GM19452 (cell line): Measurements from ENCODE around the gene CIC.
"Not testable (repeated sequence)": the region's sequence is repeated elsewhere in the genome, so short reads cannot be mapped to it uniquely, and the experiment has no call there.

Source experiments
- ATAC-seq: cut with Tn5 transposase; IDR thresholded peaks from one replicate; pipeline ENCODE4 v1.9.1; 2021; ENCODE audit not compliant: unreplicated experiment

CIC gene

DNA sequence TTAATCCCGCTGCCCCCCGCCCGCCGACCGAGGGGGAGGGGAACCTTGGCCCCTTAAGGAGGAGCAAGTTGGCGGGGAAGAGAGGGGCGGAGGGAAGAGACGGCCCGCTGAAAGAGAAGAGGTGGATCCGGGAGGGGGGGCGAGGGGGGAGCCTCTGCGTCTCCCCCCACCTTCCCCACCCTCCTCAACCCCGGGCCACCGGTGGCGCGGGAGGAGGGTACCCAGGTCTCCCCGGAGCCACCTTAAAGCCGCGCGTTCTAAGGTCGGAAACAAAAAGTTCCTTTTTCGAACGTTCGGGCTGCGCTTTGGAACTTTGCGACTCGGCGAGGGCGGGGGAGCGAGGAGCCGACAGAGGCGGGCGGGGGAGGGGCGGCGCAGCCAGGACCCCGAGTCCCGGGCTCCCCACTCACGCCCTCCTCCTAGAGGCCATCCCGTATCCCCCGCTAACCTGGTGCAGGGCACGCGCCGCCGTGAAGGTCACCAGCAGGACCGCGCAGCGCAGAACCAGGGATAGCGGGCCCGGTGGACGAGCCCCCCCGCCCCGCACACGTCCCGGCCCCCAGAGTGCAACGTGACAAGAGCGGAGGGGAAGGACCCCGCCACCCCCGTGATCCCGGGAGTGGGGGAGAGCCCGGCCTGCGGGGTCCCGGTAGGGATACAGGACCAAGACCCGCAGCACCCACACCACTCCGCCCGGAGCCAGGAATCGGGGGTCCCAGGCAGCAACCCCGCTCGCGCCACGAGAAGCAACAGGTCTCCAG is 14.8 kb upstream of the CIC start:
- ATAC-seq, result peak; percentile 38

DNA sequence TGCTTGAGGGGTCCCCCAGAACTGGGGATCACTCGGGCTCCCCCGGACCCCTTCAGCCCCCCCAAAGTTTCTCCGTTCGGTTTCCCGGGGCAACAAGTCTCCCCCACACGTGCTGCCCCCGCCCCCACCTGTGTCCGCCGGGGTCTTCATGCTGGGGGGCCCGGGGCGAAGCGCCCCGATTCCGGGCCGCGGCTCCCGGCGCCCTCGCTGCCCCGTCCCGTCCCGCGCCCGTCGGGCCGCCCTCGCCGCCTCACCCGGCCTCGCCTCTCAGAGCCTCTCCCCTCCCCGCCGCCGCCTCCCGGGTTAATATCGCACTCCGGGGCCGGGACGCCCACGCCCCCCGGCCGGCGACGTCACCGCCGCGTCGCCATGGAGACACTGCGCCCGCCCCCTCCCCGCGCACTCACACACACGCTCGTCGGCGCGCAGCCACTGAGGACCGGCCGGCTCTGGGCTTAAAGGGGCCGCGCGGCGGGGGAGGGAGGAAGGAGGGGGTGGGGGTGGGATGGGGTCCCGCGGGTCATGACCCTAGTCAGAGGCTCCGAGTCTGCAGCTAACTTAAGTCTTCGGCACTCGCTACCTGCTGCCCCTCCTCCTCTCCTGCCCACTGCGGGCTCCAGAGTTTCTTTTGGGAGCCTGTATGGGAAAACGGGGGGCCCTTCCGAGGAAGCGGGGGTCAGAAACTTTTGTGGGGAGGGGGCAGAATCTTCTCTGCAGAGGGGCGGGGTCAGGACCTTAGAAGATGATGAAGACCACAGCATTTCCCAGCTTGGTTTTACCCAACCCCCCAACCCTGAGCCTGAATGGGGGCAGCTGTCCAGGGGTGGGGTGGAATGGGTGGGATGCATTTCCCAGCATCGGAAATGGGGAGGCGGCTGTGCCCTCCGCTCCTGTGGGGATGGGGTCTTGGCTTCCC is 13.9 kb upstream of the CIC start, which contains the start of gene ERF:
ERF (minus strand) TSS at position 279 of the 916 bp plus-strand sequence; CDS start at position 150, 129 bp downstream.
- peak; percentile 60 for ATAC-seq

DNA sequence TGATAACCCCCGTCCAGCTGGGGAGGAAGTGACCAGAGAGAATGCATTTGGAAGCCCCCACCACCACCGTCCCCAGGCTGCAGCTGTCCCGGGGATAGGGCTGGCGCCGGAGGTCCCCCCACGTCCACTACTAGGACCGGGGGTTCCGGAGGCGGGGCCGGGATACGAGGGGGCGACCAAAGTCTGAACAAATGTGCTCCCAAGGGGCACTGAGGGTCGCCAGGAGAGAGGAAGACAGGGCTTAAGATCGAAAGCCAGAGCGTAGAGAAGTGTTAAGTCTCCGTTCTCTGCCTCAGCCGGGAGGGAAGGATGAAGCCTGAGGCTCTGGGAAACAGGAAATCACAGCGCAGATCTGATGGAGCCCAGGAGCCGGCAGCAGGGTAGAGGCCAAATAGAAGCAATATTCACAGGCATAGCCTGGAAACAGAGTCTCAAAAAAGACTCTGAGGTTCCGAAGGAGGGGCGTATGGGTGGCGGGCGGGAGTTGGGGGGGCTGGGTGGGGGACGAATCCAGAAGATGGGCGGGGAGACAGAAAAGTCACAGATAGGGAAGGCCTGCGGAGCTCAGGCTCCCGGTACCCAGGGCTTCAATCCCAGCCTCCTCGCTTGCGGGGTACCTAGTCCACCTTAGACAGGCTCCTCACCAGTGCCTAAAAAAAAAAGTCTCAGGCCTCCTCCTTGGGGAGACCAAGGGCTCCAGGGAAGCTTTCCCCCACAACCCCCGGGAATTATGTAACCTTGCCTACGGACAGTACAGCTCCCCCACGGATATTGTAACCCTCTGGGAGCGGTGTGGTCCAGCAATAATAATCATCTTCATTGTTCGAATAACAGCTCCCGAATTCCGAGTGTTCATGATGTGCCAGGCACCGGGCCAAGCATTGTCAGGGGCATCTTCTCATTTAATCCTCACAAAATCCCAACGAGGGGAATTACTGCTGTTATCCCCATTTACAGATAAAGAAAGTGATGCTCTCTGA is 13.0 kb upstream of the CIC start:
- no peak for ATAC-seq

DNA sequence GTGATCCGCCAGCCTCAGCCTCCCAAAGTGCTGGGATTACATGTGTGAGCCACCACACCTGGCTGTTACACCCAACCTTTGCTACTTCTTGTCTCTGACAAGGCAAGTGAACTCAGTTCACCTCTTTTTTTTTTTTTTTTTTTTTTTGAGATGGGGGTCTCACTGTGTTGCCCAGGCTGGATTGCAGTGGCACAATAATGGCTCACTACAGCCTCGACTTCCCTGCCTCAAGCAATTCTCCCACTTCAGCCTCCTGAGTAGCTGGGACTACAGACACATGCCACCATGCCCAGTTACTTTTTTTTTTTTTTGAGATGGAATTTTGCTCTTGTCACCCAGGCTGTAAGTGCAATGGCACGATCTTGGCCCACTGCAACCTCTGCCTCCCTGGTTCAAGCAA is 11.2 kb upstream of the CIC start:
- not testable (repeated sequence) for ATAC-seq

DNA sequence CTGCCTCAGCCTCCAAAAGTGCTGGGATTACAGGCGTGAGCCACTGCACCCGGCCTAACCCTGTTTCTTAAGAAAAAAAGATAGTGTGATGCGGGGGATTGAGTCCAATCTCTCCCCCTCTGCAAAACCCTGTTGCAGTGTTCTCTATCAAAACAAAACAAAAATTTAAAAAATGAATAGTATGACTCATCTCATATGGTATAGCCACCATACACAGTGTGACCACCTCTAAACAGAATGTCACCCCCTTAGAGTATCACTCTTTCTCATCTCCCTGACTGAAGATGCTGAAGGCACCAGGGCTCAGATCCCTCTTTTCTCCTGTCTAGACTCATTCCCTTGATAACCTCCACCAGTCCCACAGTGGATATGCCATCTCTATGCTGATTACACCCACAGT is 7.3 kb upstream of the CIC start:
- no peak for ATAC-seq

DNA sequence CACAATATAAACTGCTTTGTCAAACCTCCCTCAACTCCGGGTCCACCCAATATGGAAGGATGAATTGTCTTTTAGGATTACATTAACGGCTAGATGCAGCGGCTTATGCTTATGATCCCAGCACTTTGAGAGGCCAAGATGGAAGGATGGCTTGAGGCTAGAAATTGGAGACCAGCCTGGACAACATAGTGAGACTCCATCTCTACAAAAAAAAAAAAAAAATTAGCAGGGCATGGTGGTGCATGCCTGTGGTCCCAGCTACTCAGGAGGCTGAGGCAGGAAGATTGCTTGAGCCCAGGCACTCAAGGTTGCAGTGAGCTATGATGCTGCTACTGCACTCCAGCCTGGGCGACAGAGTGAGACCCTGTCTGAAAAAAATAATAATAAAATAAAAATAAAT is 2.9 kb upstream of the CIC start:
- ATAC-seq, result not testable (repeated sequence)

DNA sequence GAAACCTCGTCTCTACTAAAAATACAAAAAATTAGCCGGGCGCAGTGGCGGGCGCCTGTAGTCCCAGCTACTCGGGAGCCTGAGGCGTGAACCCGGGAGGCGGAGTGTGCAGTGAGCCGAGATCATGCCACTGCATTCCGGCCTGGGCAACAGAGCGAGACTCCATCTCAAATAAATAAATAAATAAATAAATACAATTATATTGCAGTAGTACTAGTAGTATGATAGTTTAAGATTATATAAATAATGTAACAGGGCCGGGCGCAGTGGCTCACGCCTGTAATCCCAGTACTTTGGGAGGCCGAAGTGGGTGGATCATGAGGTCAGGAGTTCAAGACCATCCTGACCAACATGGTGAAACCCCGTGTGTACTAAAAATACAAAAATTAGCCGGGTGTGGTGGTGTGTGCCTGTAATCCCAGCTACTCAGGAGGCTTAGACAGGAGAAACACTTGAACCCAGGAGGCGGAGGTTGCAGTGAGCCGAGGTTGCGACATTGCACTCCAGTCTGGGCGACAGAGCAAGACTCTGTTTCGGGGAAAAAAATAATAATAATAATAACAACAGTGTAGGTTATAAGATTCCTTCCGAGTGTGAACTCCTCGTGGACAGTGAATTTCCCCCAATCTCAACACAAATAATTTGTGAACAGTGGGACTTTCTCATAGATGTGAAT is 2.0 kb upstream of the CIC start:
- ATAC-seq, result not testable (repeated sequence)

DNA sequence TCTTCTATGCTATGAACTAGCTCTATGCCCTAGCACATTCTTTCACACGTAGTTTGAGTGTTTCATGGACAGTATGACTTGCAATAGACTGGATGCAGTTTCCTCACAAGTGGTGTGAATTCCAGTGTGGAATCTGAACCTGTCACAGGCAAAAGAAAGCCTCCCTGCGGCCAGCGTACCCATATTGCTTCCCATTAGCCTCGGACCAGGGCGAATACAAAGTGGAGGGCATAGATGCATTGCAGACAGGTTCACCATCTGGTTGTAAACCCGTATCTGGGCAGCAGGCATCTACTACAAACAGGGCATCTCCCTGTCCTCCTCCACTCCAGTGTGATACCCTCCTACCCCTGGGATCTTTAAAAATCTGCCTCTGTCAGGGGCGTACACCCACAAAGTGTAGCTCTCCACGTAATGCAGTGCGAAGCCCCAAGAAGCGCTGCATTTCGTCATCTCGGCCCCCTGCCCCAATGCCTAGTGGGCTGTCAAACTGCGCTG is 1.4 kb upstream of the CIC start:
- no peak for ATAC-seq

DNA sequence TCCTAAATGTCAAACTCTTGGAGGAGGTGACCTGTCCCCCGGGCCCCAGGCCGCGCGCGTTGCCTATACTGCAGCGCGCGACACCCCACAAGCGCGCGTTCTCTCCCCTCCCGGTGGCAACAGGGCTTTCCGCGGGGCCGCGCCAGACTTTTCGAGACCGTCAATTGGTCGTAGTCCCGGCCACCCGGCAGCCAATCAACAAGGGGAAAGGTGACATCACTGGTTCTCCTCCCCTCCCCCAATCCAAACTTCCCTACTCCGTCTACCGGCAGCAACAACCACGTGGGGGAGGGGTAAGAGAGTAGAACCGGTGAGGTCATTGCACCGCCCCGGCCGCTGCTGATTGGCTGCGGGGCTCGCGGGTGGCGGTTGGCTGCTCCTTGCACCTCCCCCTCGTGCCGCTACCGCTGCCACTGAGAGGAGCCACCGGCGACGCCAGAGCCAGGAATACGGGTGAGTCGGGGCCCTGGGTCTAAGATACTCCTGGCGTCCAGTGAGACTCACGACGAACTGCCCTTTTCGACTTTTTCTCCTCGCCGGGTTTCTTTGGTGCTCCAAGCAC is 829 bp upstream of the CIC start:
- peak; percentile 49 for ATAC-seq

DNA sequence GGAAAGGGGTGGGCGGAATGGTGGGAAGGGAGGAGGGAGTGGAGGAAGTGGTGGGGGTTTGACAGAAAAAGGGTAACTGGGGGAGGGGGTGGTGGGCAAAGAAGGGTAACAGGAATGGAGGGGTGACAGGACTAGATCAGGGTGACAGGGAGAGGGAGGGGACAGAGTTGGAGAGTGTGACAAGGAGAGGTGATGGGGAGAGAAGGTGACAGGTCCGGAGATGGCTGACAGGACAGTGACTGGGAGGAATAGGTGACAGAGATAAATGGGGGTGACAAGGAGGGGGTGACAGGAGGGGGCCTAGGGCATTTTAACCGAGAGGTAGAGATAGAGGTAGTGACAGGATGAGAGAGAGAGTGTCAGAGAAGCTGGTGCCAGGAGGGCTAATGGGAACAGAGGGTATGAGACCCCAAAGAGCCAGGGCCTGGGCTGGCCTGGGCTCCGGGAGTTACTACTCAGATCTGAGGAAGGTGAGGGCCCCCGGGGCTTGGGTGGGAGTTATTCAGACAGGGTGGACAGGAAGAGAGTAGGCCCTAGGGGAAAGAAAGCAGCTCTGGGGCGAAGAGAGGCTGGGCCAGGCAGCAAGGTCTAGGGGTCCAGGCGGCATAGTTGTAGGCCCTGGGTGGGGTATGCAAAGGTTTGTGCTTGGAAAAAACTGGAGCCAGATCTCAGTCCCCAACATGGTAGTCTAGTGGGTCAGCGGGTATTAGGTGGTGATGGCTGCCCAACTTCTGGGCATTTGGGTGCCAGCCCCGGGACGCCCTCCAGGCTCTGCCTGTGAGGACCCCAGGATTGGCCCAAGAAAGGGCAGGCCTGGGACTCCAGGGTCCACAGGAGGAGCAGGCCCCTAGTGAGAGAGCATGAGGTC is 660 bp downstream of the CIC start:
- no peak for ATAC-seq

DNA sequence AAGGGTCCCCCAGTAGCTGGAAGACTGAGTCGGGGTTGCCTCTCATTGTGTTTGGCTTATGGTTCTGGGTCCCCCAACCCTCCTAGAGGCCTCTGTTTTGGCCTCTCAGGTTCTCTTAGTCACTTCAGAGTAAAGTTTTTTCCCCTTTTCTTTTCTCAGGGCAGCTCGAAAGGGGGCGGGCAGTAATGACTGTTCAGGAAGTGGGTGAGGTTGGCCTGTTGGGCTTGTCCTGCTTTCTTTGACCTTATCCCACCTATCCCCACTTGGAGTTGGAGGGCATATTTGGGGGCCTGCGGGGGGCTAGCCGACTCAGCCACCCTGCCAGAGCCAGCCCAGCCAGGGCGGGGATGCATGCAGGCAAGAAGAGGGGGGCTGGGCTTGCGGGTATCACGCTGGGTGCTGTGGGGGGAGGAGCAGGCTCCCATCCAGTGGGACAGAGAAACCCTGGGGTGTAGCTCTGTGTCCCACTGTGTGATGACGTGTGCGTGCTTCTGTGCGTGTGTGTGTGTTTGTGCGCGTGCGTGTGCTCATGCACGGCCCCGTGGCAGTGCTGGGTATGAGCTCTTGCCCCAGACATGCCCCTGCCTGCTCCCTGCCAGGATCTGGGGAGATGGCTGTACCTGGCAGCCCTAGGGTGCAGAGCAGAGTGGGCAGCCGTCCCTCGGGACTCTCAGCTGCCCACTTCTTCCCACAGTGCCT is 1.4 kb downstream of the CIC start:
- ATAC-seq, result no peak

DNA sequence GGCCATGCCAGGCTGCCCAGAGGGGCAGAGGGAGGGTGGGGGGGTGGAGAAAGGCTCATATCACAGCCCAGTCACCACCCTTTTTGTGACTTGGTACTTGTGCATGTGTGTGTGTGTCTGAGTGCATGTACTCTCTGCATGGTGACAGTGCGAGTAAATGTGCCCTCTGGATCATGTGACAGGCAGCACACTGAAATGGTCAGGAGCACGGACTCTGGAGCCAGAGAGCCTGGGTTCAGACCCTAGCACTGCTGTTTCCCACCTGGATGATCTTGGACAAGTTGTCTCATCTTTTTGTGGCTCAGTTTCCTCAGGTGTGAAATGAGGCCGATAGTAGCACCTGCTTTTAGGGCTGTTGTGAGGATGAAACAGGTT is 2.0 kb downstream of the CIC start:
- ATAC-seq, result no peak

DNA sequence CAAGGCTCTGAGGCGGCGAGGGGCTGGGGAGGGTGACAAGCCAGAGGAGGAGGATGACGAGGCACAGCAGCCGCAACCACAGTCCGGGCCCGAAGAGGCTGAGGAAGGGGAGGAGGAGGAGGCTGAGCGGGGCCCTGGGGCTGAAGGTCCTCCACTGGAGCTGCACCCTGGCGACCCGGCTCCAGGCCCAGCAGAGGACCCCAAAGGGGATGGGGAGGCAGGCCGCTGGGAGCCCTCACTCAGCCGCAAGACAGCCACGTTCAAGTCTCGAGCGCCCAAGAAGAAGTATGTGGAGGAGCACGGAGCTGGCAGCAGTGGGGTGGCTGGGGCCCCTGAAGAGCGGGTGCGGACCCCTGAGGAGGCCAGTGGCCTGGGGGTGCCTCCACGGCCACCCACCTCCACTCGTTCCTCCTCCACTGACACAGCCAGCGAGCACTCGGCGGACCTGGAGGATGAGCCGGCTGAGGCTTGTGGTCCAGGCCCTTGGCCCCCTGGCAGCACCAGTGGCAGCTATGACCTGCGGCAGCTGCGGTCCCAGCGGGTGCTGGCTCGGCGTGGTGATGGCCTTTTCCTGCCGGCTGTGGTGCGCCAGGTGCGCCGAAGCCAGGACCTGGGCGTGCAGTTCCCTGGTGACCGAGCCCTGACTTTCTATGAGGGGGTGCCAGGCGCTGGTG is 2.9 kb downstream of the CIC start:
- ATAC-seq, result no peak

DNA sequence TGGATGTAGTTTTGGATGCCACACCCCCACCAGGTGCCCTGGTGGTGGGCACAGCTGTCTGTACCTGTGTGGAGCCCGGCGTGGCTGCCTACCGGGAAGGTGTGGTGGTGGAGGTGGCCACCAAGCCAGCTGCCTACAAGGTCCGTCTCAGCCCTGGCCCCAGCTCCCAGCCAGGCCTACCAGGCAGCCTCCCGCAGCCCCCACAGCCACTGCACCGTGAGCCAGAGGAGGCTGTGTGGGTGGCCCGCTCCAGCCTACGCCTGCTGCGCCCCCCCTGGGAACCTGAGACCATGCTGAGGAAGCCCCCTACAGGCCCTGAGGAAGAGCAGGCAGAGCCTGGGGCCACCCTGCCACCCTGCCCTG is 3.5 kb downstream of the CIC start:
- ATAC-seq, result no peak

DNA sequence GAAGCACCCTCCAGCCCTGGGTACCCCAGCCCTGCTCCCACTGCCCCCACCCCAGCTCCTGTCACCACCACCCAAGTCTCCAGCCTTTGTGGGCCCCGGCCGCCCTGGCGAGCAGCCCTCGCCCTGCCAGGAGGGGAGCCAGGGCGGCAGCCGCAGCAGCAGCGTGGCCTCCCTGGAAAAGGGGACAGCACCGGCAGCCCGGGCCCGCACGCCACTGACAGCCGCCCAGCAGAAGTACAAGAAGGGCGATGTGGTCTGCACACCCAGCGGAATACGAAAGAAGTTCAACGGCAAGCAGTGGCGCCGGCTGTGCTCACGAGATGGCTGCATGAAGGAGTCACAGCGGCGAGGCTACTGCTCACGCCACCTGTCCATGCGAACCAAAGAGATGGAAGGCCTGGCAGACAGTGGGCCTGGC is 3.9 kb downstream of the CIC start:
- no peak for ATAC-seq

DNA sequence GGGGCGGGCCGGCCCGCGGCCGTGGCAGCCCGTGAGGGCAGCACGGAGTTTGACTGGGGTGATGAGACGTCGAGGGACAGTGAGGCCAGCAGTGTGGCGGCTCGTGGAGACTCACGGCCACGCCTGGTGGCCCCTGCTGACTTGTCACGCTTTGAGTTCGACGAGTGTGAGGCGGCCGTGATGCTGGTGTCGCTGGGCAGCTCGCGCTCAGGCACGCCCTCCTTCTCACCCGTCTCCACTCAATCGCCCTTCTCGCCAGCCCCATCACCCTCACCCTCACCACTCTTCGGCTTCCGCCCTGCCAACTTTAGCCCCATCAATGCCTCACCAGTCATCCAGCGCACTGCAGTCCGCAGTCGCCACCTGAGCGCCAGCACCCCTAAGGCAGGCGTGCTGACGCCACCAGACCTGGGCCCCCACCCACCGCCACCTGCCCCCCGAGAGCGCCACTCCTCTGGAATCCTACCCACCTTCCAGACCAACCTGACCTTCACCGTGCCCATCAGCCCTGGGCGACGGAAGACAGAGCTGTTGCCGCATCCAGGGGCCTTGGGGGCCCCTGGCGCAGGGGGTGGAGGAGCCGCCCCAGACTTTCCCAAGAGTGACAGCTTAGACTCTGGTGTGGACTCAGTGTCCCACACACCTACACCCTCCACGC is 4.5 kb downstream of the CIC start:
- no peak for ATAC-seq

DNA sequence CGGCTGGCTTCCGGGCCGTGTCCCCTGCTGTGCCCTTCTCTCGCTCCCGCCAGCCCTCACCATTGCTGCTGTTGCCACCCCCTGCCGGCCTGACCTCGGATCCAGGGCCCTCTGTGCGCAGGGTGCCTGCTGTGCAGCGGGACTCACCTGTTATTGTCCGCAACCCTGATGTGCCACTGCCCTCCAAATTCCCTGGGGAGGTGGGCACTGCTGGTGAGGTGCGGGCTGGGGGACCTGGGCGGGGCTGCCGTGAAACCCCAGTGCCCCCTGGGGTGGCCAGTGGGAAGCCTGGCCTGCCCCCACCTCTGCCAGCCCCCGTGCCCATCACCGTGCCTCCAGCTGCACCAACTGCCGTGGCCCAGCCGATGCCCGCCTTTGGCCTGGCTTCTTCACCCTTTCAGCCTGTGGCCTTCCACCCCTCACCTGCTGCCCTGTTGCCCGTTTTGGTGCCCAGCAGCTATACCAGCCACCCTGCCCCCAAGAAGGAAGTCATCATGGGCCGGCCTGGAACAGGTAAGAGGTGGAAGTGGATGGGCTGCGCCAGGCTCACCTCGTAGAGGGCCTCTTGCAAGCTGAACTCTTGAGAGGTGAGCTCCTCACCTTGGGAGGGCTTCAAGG is 5.1 kb downstream of the CIC start:
- ATAC-seq, result no peak
